DOHH2 (cell line): ENCODE results near the gene BCAR3.

Experiments
- H3F3A ChIP-seq: fragments of 200-600 bp; sonication (generic), shearing (Covaris generic); 2 replicates; pipeline ENCODE4 v1.6.0; 2016; ENCODE audit warnings: antibody characterized with exemption, mild to moderate bottlenecking; ENCODE audit not compliant: control insufficient read depth, insufficient read depth
- H3K27ac ChIP-seq: fragments of 200-600 bp; sonication (generic); 2 replicates; pipeline ENCODE4 v1.5.1; 2014; ENCODE audit warnings: low read depth, mild to moderate bottlenecking, low read length, moderate library complexity
- H3K27me3 ChIP-seq: fragments of 200-600 bp; sonication (generic); 2 replicates; pipeline ENCODE4 v1.6.1; 2014; ENCODE audit warnings: mild to moderate bottlenecking, low read length, mixed read lengths; ENCODE audit not compliant: control insufficient read depth
- H3K36me3 ChIP-seq: fragments of 200-600 bp; sonication (generic); 2 replicates; pipeline ENCODE4 v1.6.1; 2014; ENCODE audit warnings: mild to moderate bottlenecking, low read length, moderate library complexity, mixed read lengths; ENCODE audit not compliant: control insufficient read depth
- H3K4me1 ChIP-seq: fragments of 200-600 bp; sonication (generic); 2 replicates; pipeline ENCODE4 v1.6.1; 2014; ENCODE audit warnings: mild to moderate bottlenecking, low read length, mixed read lengths; ENCODE audit not compliant: control insufficient read depth
- H3K4me2 ChIP-seq: fragments of 200-600 bp; sonication (generic); 2 replicates; pipeline ENCODE4 v1.6.0; 2014; ENCODE audit warnings: mild to moderate bottlenecking, low read length, moderate library complexity
- H3K4me3 ChIP-seq: fragments of 200-600 bp; sonication (generic); 2 replicates; pipeline ENCODE4 v1.5.1; 2014; ENCODE audit warnings: mild to moderate bottlenecking, low read length, mixed read lengths
- H3K79me2 ChIP-seq: fragments of 200-600 bp; sonication (generic); 2 replicates; pipeline ENCODE4 v1.6.1; 2014; ENCODE audit warnings: mild to moderate bottlenecking, low read length, mixed read lengths; ENCODE audit not compliant: control insufficient read depth
- H3K9me2 ChIP-seq: fragments of 200-600 bp; sonication (generic); replicated peaks from 2 replicates; pipeline ENCODE4 v1.6.1; 2014; ENCODE audit warnings: mild to moderate bottlenecking, low read length, mixed read lengths; ENCODE audit not compliant: control insufficient read depth
- H3K9me3 ChIP-seq: fragments of 200-600 bp; sonication (generic); 2 replicates; pipeline ENCODE4 v1.6.1; 2014; ENCODE audit warnings: antibody characterized with exemption, low read length, mixed read lengths; ENCODE audit not compliant: control insufficient read depth, insufficient read depth
- H4K20me1 ChIP-seq: fragments of 200-600 bp; sonication (generic); 2 replicates; pipeline ENCODE4 v1.6.0; 2014; ENCODE audit warnings: low read depth, mild to moderate bottlenecking, antibody characterized with exemption, low read length, moderate library complexity; ENCODE audit not compliant: control insufficient read depth, insufficient read depth
- CTCF ChIP-seq: fragments of 200-600 bp; sonication (generic); IDR thresholded peaks from one replicate; pipeline ENCODE4 v1.5.1; 2014; ENCODE audit warnings: antibody characterized with exemption, mild to moderate bottlenecking, low read depth, low read length; ENCODE audit not compliant: poor library complexity, severe bottlenecking
- EZH2phosphoT487 ChIP-seq: fragments of 200-600 bp; sonication (generic); IDR thresholded peaks from 2 replicates; pipeline ENCODE4 v1.6.1; 2017; ENCODE audit warnings: borderline replicate concordance, mild to moderate bottlenecking, antibody characterized with exemption, low read length, moderate library complexity, mixed read lengths

The BCAR3 gene

GRCh38 chr1:93703643-93704042 is 22.0 kb upstream of the BCAR3 start:
- Histone ChIP-seq H3K4me1 (peaks cover 93% of the 10 kb centered on the region), H3K4me2 (peak overlapping the region; percentile 57), H4K20me1 (no peaks in the 10 kb centered on the region), H3K79me2 (no peaks in the 10 kb centered on the region), H3K4me3 (peak overlapping the region; percentile 43), H3K27me3 (no peaks in the 10 kb centered on the region), H3K36me3 (peaks cover 5% of the 10 kb centered on the region; the same call in 1 of the 2 replicates), H3K27ac (peak overlapping the region; percentile 63), H3K9me2 (no peaks in the 10 kb centered on the region), H3F3A (peaks cover 22% of the 10 kb centered on the region), H3K9me3 (no peaks in the 10 kb centered on the region)
- TF ChIP-seq EZH2phosphoT487 (no peak), CTCF (no peak)

DNA sequence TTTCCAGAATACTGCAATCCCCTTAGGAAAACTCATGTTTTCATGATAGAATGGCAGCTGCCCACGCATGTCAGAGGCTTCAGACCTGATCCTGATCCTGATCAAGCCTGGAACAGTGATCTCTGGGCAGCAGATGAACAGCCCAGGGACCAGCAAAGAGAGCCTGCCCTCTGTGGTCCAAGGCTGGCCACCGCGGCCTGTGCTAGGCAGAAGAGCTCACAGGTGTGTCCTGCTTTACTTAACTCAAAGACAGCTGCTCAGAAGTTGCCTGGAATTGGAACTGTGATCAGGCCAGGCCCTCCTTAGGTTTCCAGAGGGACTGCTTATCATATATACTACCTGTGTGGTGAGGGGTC is 21.2 kb upstream of the BCAR3 start:
- H3K27ac ChIP-seq: peak overlapping the region; percentile 63
- H3K4me3 ChIP-seq: 0 out of 2 replicates have a peak overlapping the region, but pooled peaks have one; percentile 18

GRCh38 chr1:93702111-93702827 is 20.6 kb upstream of the BCAR3 start:
- no peaks in the 10 kb centered on the region for H3K79me2 ChIP-seq
- no peak for TF ChIP-seq CTCF
- no peak for TF ChIP-seq EZH2phosphoT487
- H4K20me1 ChIP-seq: no peaks in the 10 kb centered on the region
- H3K9me3 ChIP-seq: no peaks in the 10 kb centered on the region
- no peaks in the 10 kb centered on the region for H3K27me3 ChIP-seq
- H3K4me3 ChIP-seq: 0 out of 2 replicates have a peak overlapping the region, but pooled peaks have one; percentile 18
- H3F3A ChIP-seq: peaks cover 13% of the 10 kb centered on the region
- H3K27ac ChIP-seq: peak overlapping the region; percentile 63
- H3K4me1 ChIP-seq: peaks cover 83% of the 10 kb centered on the region
- peak overlapping the region; percentile 54 for H3K4me2 ChIP-seq
- H3K36me3 ChIP-seq: no peaks in the 10 kb centered on the region; the same call in 1 of the 2 replicates
- no peaks in the 10 kb centered on the region for H3K9me2 ChIP-seq

More for the DNA sequence above, 21.2 kb upstream of the BCAR3 start:
- peak overlapping the region; percentile 54 for H3K4me2 ChIP-seq
- H3K9me2 ChIP-seq: no peaks in the 10 kb centered on the region
- H3K79me2 ChIP-seq: no peaks in the 10 kb centered on the region
- H3F3A ChIP-seq: peaks cover 16% of the 10 kb centered on the region
- H3K36me3 ChIP-seq: no peaks in the 10 kb centered on the region; the same call in 1 of the 2 replicates
- no peaks in the 10 kb centered on the region for H3K27me3 ChIP-seq
- peaks cover 88% of the 10 kb centered on the region for H3K4me1 ChIP-seq
- no peaks in the 10 kb centered on the region for H3K9me3 ChIP-seq
- TF ChIP-seq EZH2phosphoT487 (no peak), CTCF (no peak)
- H4K20me1 ChIP-seq: no peaks in the 10 kb centered on the region
